Testis (tissue), 2 donors: ENCODE measurements around the gene TRIM7.

ENCODE experiments used
- POLR2A ChIP-seq: fragments of 450-650 bp; IDR thresholded peaks from one replicate; pipeline ENCODE4 v1.6.1; 2017; ENCODE audit warnings: antibody characterized with exemption, mild to moderate bottlenecking, moderate library complexity
- TF ChIP-seq, protein P1 (sequence below), 3 experiments: fragments of 450-650 bp in 2 of 3; fragments of 200-600 bp in 1 of 3; sonication (generic) in 1 of 3; IDR thresholded peaks; one replicate each; pipeline ENCODE4 v1.5.1; 2016 to 2019; ENCODE audit warnings: antibody characterized with exemption in 3 of 3, mild to moderate bottlenecking in 2 of 3, moderate library complexity in 1 of 3

DNA sequence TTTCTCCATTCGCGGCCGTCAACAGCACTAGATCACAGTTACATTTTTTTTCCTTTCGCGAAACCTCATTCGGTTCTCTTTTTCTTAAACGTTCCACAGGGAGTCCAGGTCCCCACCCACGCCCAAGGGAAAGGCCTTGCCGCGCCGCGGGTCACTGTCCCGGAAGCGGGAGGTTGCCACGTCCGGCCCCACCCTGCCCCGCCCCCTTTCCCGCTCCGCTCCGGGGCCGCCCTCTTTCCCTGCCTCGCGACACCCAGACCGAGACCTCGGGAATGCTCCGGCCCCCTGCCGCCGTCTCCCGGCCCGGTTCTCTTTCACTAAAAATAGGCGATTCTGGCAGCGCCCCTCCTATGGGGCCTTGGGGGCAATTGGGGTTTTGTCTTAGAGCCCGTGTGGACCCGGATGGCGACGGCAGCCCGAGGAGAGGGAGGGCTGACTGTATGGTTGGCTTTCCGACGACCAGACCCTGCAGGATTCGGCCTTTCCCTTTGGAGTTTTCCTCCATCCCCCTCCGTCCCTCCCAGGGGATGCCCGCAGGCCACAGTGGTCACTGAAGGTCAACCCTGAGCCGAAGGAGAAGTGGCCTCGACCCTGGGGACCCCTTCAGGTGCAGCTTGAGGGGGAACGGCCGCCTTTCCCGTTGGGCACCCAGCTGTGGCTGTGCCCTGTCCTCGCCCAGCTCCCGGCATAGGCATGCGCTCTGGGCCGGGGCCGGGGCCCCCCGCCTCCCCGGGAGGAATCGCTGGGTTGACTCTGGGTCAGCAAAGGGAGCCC, 41.5 kb upstream of the TRIM7 start:
- TF ChIP-seq, protein P1, sequence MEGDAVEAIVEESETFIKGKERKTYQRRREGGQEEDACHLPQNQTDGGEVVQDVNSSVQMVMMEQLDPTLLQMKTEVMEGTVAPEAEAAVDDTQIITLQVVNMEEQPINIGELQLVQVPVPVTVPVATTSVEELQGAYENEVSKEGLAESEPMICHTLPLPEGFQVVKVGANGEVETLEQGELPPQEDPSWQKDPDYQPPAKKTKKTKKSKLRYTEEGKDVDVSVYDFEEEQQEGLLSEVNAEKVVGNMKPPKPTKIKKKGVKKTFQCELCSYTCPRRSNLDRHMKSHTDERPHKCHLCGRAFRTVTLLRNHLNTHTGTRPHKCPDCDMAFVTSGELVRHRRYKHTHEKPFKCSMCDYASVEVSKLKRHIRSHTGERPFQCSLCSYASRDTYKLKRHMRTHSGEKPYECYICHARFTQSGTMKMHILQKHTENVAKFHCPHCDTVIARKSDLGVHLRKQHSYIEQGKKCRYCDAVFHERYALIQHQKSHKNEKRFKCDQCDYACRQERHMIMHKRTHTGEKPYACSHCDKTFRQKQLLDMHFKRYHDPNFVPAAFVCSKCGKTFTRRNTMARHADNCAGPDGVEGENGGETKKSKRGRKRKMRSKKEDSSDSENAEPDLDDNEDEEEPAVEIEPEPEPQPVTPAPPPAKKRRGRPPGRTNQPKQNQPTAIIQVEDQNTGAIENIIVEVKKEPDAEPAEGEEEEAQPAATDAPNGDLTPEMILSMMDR (IDR thresholded peaks at IDR 0.05) = no peak
- TF ChIP-seq POLR2A = peak; percentile 5
